Activated T-cell treated with anti-CD3 and anti-CD28 coated beads, Interleukin-2, amount 50 U/mL, for 48 hours (primary cell): ENCODE results near the gene LOC101059915.

Experiments used
- DNase-seq, 2 experiments: peaks; one replicate each; pipeline ENCODE4 v3.0.0-alpha.2; 2020

Gene LOC101059915

DNA sequence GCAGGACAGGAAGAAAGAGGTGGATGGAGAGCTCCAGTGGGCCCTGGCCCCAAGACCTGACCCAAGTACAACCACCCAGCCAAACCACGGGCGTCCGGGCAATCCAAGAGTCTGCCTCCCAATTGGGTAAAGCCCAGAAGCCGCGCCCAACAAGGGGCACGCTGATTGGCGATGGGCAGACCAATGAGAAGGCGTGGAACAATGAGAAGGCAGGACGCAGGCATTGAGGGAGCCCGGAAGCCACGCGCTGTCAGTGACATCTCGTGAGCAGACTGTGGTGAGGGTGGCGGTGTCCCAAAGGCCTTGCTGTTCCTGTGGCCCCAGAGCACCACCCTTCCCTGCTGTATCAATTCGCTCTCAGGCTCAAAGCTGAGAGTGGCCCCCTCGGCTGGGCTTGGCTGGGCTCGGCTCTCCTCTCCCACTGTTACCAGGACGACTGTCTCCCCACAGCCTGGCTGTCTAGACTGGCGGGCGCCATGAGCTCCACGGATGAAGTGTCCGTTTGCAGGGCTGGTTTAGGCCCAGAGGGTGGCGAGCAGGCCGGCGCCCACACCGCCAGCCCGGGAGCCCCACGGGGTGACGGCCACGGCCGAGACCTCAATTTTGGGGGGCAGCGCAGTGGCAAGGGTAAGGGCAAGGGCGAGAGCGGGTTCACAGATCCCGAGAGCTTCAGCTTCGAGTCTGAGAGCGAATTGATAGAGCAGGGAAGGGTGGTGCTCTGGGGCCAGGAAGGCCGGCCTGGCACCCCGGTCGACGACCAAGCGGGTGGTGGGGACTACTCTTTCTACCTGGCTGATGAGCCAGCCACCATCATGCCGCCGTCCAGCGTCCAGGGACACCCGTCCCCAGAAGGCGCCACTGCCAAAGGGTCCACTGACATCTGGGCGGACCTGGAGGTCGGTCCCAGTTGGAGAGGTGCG lies at the start of gene LOC101059915:
Gene LOC101059915, plus strand, starts transcription at position 219 of the 920 bp plus-strand sequence.
- DNase-seq = no peak

DNA sequence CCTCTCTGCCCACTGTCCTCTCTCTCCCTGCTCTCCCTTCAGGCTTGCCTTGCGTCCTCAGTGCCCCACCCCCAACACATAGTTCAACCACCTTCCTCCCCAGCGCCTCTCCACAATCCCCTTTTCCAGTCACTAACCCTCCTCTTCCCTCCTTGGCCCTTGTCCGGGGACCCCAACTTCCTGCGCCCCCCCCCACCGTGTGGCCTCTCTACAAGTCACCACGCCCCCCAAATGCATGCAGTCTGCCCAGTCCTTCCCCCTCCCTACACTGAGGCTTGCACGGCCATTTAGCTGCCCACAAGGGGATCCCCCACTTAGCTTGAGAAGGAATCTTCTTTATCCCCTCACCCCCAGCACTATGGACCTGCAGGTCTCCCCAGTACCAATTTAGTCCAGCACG lies 49.6 kb upstream of the LOC101059915 start:
- peak in 1 of 2 experiments; percentile 53 for DNase-seq

GRCh38 chrX:71618303-71618721 lies 49.0 kb upstream of the LOC101059915 start, which contains the start of gene CXCR3:
Gene CXCR3 (minus strand): TSS chrX:71618511. CDS start chrX:71618449, 62 bp downstream.
- peak; percentile 82 to 85 for DNase-seq

DNA sequence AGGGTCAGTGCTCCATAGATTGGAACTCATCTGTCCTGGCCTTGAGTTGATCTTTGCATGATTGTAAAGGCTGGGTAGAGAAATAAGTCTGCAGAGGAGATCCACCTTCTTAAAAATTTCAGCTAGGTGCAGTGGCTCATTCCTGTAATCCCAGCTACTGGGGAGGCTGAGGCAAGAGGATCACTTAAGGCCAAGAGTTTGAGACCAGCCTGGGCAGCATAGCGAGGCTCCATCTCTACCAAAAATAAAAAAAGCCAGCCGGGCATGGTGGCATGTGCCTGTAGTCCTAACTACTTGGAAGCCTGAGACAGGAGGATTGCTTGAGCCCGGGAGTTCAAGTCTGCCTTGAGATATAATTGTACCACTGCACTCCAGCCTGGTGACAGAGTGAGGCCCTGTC lies 48.6 kb upstream of the LOC101059915 start:
- peak in 1 of 2 experiments; percentile 37 for DNase-seq

DNA sequence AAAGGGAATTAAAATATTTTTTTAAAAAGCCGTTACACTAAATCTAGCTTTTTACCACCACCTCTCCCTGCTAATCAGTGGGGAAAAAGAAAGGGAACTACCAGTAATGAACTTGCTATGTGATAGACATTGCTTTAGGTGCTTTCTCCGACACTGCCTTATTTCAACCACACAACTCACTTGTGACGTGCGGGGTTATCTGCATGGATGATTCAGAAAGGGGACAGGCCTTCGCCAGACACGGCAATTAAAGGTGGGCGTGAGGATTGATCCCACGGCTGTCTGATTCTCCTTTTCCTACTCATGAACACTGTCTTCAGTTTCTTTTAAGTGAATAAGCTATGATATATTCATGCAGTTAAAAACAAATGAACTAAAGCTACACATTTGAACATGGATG lies 48.2 kb upstream of the LOC101059915 start:
- peak; percentile 71 to 79 for DNase-seq

DNA sequence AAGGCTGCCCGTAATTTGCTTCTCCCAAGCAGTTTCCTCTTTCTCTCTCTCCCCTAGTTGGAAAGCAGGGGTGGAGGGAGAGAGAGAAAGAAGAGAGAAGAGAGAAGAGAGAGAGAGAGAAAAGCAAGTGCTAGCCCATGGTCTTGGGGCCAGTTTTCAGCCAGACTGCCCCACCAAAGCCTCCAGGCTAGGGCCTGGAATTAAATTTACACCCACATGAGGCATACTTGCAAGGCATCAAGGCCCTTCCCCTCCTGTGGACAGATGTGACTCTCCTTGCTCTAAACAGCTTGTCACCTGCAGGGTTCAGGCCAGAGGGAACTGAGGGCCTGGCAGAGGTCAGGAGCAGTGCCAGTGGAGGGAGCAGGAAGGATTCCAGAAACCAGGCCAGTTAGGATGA lies 47.4 kb upstream of the LOC101059915 start:
- DNase-seq = no peak

- DNase-seq = no peak
Observed at GRCh38 chrX:71621603-71622002, 45.7 kb upstream of the LOC101059915 start.

DNA sequence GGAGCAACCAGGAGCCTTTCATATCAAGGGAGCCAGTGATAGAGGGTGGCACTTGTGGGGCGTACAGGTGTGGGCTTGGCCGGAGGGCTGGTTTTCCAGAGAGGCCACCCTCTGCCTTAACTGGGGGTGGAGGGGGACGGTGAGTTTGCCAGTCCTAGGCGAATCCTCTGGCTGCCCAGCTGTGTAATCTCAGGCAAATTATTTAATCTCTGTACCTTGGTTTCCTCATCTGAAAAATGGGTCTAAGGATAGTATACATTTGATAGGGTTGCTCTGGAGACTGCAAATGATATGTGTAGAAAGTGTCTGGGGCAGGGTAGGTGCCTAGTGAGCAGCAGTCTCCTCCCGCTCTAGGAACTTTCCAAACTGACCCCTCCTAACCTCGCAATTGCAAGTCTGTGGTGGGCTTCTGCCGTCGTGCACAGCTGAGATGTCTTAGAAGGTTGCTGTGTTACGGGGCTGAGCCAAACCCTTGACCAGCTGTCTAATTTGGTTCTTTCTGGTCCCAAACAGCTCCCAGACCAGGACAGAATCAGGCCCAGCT lies 45.2 kb upstream of the LOC101059915 start:
- DNase-seq = no peak

GRCh38 chrX:71622576-71623450 lies 44.5 kb upstream of the LOC101059915 start:
- peak; percentile 75 to 81 for DNase-seq

DNA sequence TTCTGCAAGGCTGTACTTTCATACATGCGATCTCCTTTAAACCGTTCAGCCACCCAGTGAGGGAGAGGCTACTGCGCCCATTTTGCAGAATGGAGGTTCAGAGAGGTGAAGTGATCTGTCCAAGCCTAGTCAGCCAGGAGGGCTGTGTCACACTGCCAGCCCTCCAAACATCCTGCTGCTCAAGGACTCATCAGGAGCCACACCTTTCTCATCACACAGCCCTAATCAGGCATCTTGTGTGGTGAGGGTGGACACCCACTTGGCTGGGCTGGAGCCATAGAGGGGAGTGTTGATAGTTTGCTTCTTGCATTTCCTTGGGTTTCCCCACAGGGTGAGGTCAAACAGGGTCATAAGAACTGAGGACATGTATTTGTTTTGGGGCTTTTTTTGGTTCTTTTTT lies 43.6 kb upstream of the LOC101059915 start:
- peak in 1 of 2 experiments; percentile 49 for DNase-seq

- DNase-seq = no peak
Observed at GRCh38 chrX:71625471-71625870, 41.9 kb upstream of the LOC101059915 start.

DNA sequence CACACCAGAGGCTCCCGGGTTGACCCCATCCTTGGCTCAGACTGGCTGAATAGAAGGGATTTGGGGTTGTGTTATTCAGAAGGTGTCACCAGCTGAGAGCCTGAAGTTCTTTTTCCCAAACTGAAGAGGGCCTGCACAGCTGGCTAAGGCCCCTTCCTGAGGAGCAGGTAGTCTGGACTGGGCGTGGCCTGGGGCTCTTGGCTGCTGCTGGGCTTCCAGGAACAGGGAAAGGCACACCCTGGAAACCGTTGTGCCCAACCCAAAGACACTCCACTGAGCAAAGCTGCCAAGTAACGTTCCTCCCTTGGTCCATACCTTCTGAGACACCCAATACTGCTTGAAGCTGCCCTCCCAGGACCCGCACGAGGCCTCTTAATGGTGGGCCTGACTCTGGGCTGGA lies 40.8 kb upstream of the LOC101059915 start:
- DNase-seq = no peak

DNA sequence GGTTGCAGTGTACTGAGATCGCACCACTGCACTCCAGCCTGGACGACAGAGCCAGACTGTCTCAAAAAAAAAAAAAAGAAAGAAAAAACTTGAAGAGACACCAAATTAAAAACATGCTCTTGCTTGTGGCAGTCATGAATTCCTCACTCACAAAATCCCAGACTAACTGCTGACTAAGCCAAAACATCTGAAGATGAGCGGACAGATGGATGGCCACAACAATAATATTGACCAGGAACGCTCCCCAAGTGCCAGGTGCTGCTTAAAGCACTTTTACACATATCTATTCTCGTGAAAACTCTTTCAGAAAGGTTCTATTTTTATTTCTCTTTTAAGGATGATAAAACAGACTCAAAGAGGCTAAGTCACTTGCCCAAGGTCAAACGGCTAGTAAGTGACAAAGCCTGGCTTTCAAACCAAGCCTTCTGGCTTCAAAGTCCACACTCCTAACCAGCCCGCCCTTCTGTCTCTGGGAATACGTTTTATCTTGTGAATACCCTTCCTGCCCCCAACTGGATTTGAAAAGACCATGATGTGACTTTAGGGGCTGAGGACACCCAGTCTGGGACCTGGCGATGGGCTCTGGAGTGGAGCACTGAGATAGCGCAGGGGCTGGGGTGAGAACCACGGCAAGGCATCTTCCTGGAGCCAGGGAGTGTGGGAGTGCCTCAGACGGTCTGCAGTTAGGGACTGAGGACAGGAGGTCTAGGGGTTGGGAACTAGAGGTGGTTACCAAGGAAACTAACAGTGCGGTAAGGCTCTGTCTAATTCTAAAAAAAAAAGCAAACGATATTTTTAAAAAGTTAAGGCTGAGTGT lies 39.5 kb upstream of the LOC101059915 start:
- DNase-seq = no peak

- no peak for DNase-seq
Observed at GRCh38 chrX:71629467-71629866, 37.9 kb upstream of the LOC101059915 start.

GRCh38 chrX:71632923-71633657 lies 34.3 kb upstream of the LOC101059915 start:
- DNase-seq = no peak

- DNase-seq = no peak
Observed at GRCh38 chrX:71634366-71634765, 33.0 kb upstream of the LOC101059915 start.

DNA sequence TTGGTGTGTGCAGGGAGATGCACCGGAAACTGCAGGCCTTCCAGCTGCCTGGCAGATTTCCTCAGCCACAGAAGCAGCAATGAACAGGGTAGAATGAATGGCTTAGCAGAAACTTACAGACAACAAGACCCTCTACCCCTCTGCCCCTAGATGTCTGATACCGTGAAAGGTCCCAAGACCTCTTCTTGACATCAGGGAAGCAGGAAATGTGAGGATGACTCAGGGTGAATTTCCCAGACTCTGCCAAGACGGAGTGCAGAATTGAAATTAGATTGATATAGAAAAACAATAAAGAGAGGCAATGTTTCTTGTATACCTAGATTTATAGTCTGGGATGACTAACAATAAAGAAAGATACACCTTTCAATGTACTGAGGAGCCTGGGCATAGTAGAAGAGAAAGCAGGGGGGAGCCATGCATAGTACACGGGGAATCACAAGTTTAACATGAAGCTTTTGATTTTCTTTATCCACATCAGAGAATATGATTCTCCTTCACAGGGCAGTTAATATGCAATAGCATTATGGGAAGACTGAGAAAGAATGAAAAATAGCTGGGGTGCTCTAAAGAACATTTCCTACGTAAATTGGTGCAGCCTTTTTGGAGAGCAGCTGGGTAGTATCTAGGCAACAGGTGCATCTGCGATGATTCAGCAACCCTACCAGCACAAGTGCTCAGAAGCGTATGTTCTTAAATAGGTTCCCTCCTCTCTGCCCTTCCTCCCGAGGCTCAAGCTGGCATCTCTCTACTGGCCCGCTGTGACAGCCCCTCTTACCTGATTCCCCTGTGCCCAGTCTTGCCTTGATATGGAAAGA lies 30.7 kb upstream of the LOC101059915 start:
- no peak for DNase-seq

DNA sequence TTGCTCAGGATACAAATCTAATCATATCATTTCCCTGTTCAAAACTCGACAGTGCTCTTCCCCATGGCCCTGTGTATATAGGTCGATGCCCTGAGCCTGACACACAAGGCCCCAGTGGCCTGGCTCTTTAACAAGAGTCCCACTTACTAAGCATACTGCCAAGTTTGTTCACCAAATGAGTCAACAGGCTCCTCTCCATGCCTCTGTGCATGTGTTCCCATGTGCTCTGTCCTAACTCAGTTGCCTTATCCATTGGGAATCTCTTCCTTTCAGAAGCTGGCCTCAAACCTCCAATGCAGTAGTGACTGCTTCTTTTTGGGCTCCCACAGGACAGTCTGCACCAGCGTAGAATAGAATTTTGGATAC lies 30.1 kb upstream of the LOC101059915 start:
- DNase-seq = no peak

DNA sequence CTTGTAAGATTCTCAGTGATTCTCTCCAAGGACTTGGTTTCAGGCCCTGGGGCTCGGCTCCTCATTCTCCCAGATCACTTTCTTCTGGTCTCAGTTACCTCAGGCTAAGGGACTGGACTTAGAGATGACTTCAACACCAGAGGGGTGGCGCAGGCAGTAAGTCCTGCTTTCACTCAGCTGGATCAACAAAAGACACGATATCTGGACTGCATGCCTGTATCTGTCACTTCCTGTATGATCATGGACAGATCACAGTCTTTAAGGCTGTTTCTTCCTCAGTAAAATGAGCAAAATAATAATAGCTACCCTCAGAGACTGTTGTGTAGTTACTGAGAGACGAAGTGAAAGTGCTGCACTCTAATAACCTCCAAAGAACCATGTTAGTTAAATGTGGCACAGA lies 29.5 kb upstream of the LOC101059915 start:
- DNase-seq = no peak

DNA sequence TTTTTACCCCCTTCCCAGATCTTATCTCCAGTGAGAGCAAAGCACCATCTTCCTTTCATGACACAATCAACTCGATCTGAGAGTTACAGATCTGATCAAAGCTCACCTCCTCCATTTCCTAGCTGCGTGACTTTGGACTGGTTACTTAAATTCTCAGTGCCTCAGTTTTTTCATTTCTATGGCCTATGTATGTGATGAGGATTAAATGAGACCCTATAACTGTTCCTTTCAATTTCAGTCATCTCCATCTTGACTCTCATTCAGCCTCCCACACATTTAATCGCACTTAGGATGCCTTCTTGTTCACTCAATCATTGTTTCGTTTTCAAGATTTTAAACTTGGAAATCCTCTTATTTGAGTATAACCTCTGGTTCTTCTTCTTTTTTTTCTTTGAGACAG lies 28.9 kb upstream of the LOC101059915 start:
- no peak for DNase-seq

DNA sequence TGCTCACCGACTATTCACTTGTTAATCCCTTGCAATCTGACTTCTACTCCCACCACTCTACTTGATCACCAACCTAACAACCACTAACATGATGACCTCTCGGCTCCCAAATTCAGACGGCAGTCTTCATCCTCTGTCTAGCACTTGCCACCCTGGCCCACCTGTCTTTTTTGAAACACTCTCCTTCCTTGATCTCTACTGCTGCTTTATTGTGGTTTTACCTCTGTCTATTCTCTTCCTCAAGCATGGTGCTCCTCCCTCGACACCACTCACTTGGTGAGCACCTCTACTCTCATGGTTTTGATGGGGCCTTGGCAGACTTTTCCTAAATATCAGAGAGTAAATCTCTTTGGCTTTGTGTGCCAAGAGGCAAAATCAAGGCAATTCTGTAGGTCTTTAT lies 27.3 kb upstream of the LOC101059915 start:
- DNase-seq = no peak
